Measurements from ENCODE around the gene ACSM6. TPM values are rescaled to one million over a fixed set of nuclear protein-coding genes. Genes with fewer than 3 reads are reported as not detected.
A peak's percentile ranks its signal among the peaks of the same experiment; 100 is the strongest.

Gene ACSM6
- 0.18 TPM in 1 of 2 replicates, not detected in the other for total RNA-seq (2021)
- long read RNA-seq = 0 reads

- Histone ChIP-seq H3K23me2 (ENCODE audit: insufficient read length, low read depth, low read length, poor library complexity, severe bottlenecking) (no peaks in the 10 kb centered on the region), H3K9ac (ENCODE audit: extremely low read depth, insufficient read length, low read length) (no peak within 1 kb of the TSS), H2BK20ac (ENCODE audit: low read depth, low read length, poor library complexity, severe bottlenecking) (no peak within 1 kb of the TSS), H4K91ac (ENCODE audit: insufficient read length, low read depth, low read length) (no peak within 1 kb of the TSS), H3K79me2 (ENCODE audit: insufficient read depth, low read length) (no peaks in the 10 kb centered on the region), H2BK5ac (ENCODE audit: insufficient read length, low read length) (no peak within 1 kb of the TSS), H2BK12ac (ENCODE audit: insufficient read length, low read depth, low read length) (no peak within 1 kb of the TSS), H3K27me3 (ENCODE audit: insufficient read depth, low read length) (no peaks in the 10 kb centered on the region), H4K8ac (replicated peaks; ENCODE audit: insufficient read length, low read depth, low read length) (no peak within 1 kb of the TSS), H3K27ac (ENCODE audit: insufficient read length, low read depth, low read length) (no peak within 1 kb of the TSS), H2AFZ (ENCODE audit: low read length) (no peak within 1 kb of the TSS), H3K4me2 (ENCODE audit: insufficient read depth, insufficient read length, low read length) (no peak within 1 kb of the TSS), H3K9me3 (ENCODE audit: control insufficient read depth, low read depth, low read length) (no peaks in the 10 kb centered on the region), H3K79me1 (ENCODE audit: insufficient read depth, low read depth, low read length, poor library complexity, severe bottlenecking) (no peaks in the 10 kb centered on the region), H3K56ac (ENCODE audit: insufficient read length, low read depth, low read length) (no peak within 1 kb of the TSS), H2BK15ac (ENCODE audit: low read depth, low read length) (no peak within 1 kb of the TSS), H3T11ph (ENCODE audit: low read length) (no peak within 1 kb of the TSS), H2AK5ac (ENCODE audit: insufficient read length, low read length) (no peak within 1 kb of the TSS), H3K4ac (ENCODE audit: low read depth, low read length) (no peak within 1 kb of the TSS), H3K4me1 (ENCODE audit: insufficient read depth, low read length) (peaks cover 6% of the 10 kb centered on the region; the same call in 1 of the 2 replicates), H3K14ac (ENCODE audit: insufficient read depth, low read length) (no peak within 1 kb of the TSS), H4K5ac (ENCODE audit: insufficient read length, low read depth, low read length) (no peak within 1 kb of the TSS), H2BK120ac (ENCODE audit: low read depth, low read length, poor library complexity, severe bottlenecking) (no peak within 1 kb of the TSS), H3K23ac (ENCODE audit: insufficient read length, low read depth, low read length) (no peak within 1 kb of the TSS), H4K20me1 (ENCODE audit: control insufficient read depth, insufficient read depth, insufficient read length) (no peaks in the 10 kb centered on the region), H3K18ac (ENCODE audit: insufficient read length, low read depth, low read length) (no peak within 1 kb of the TSS)
- peaks cover 24 to 31% of the 10 kb centered on the region in 2 experiments for H3K4me1 Mint-ChIP-seq
- TF ChIP-seq CTCF (conservative IDR thresholded peaks at IDR 0.05) = no peak
- no peaks in the 10 kb centered on the region for H3K27me3 Mint-ChIP-seq (ENCODE audit: low read depth)
- H3K27ac Mint-ChIP-seq = peak within 1 kb of the TSS in 2 of 3 experiments; percentile 1 to 37; a peak in 2 of 7 replicates
- WGBS (ENCODE audit: extremely low coverage, insufficient read length, low lambda C conversion rate) = no CpG with 5 or more reads among the region's 1 CpG
- H3K36me3 Mint-ChIP-seq (ENCODE audit: insufficient read depth in 1 of 3, low read depth in 3 of 3) = peaks cover 0 to 5% (median 3%) of the 10 kb centered on the region in 3 experiments; a peak in 5 of 7 replicates
- DNase-seq = no peak
- peaks cover 0 to 3% of the 10 kb centered on the region in 2 experiments; a peak in 3 of 5 replicates for H3K9me3 Mint-ChIP-seq
- H3K4me3 Mint-ChIP-seq = no peak within 1 kb of the TSS
These were observed at the start of gene ACSM6 for GRCh38 chr10:95193944-95194343. Gene ACSM6 (plus strand): TSS chr10:95194238. CDS start chr10:95194486, 248 bp downstream.
